ENCODE data around the gene RNF133. TPM values are rescaled to one million over a fixed set of nuclear protein-coding genes. Genes with fewer than 3 reads are reported as not detected.

RNF133 gene
- total and polyA plus RNA-seq, 2 donors from 2014 or later = 1.3 TPM; not detected in 1

- DNase-seq (no peak), FAIRE-seq (no peak)
- Histone ChIP-seq H3K9ac (ENCODE audit: low read length in 3 of 3) (no peak overlapping the region), H3K27me3 (ENCODE audit: control insufficient read depth, insufficient read depth, low read length) (no peaks in the 10 kb centered on the region), H3K36me3 (ENCODE audit: control insufficient read depth in 2 of 3, insufficient read depth in 3 of 3, low read length in 3 of 3) (no peaks in the 10 kb centered on the region), H3K4me3 (ENCODE audit: low read length in 3 of 3) (no peak overlapping the region), H3K4me1 (ENCODE audit: control insufficient read depth in 2 of 3, insufficient read depth in 2 of 3, low read depth in 1 of 3, low read length in 3 of 3) (peaks cover 0 to 6% (median 0%) of the 10 kb centered on the region in 3 donors), H3K9me3 (ENCODE audit: control insufficient read depth in 2 of 3, insufficient read depth in 1 of 3, low read length in 3 of 3) (no peaks in the 10 kb centered on the region), H3K27ac (ENCODE audit: low read depth in 2 of 2, low read length in 2 of 2) (no peak overlapping the region)
- no peak for TF ChIP-seq CTCF (IDR thresholded peaks at IDR 0.05; ENCODE audit: borderline replicate concordance, extremely low read depth, insufficient read depth)
- intact Hi-C loops (cut with DNase I) = no loop called here
These were observed 26.4 kb downstream of the RNF133 start for GRCh38 chr7:122672536-122672935.

DNA sequence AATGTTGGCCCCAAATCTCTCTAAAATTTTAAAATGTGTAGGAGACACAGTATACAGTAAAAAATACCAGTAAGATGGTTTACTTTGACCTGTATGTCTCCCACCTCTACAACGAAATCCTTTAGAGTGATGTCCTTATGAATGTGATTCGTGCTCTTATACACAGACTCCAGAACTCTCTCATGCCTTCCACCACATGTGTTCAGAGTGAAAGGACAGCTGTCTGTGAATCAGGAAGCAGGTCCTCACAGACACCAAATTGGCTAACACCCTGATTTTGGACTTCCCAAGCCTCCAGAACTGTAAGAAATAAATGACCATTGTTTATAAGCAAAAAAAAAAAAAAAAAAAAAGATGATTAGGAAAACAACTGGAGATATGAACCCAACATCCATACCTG is 35.2 kb downstream of the RNF133 start:
- Histone ChIP-seq H3K36me3 (ENCODE audit: control insufficient read depth in 2 of 3, insufficient read depth in 3 of 3, low read length in 3 of 3) (no peaks in the 10 kb centered on the region), H3K27me3 (ENCODE audit: control insufficient read depth, insufficient read depth, low read length) (no peaks in the 10 kb centered on the region), H3K4me3 (ENCODE audit: low read length in 3 of 3) (no peak overlapping the region), H3K9ac (ENCODE audit: low read length in 3 of 3) (no peak overlapping the region), H3K4me1 (ENCODE audit: control insufficient read depth in 2 of 3, insufficient read depth in 2 of 3, low read depth in 1 of 3, low read length in 3 of 3) (no peaks in the 10 kb centered on the region), H3K9me3 (ENCODE audit: control insufficient read depth in 2 of 3, insufficient read depth in 1 of 3, low read length in 3 of 3) (no peaks in the 10 kb centered on the region), H3K27ac (ENCODE audit: low read depth in 2 of 2, low read length in 2 of 2) (no peak overlapping the region)
- intact Hi-C loops (cut with DNase I) = no loop called here
- no peak for FAIRE-seq
- no peak for TF ChIP-seq CTCF (IDR thresholded peaks at IDR 0.05; ENCODE audit: borderline replicate concordance, extremely low read depth, insufficient read depth)
- DNase-seq = no peak

DNA sequence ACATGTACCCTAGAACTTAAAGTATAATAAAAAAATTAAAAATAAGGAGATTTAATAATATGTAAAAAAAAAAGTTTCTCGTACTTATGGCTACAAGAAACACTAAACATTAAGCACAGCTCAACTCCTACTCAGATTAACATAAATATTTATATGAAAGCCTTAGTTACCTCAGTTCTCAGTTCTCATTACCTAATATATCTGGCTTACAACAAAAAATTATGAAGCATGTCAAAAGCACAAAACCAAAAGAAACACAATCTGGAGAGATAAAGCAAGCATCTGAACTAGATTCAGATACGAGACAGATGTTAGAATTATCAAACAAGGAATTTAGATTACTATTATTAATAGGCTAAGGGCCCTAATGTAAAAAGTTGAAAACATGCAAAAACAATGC is 40.1 kb downstream of the RNF133 start:
- Histone ChIP-seq H3K9me3 (ENCODE audit: control insufficient read depth in 2 of 3, insufficient read depth in 1 of 3, low read length in 3 of 3) (no peaks in the 10 kb centered on the region), H3K27me3 (ENCODE audit: control insufficient read depth, insufficient read depth, low read length) (no peaks in the 10 kb centered on the region), H3K9ac (ENCODE audit: low read length in 3 of 3) (no peak overlapping the region), H3K4me1 (ENCODE audit: control insufficient read depth in 2 of 3, insufficient read depth in 2 of 3, low read depth in 1 of 3, low read length in 3 of 3) (no peaks in the 10 kb centered on the region), H3K4me3 (ENCODE audit: low read length in 3 of 3) (no peak overlapping the region), H3K27ac (ENCODE audit: low read depth in 2 of 2, low read length in 2 of 2) (no peak overlapping the region), H3K36me3 (ENCODE audit: control insufficient read depth in 2 of 3, insufficient read depth in 3 of 3, low read length in 3 of 3) (no peaks in the 10 kb centered on the region)
- intact Hi-C loops (cut with DNase I) = no loop called here
- FAIRE-seq (no peak), DNase-seq (no peak)
- no peak for TF ChIP-seq CTCF (IDR thresholded peaks at IDR 0.05; ENCODE audit: borderline replicate concordance, extremely low read depth, insufficient read depth)

GRCh38 chr7:122653685-122654084 is 45.2 kb downstream of the RNF133 start:
- intact Hi-C loops (cut with DNase I) = no loop called here
- FAIRE-seq (no peak), DNase-seq (no peak)
- no peaks in the 10 kb centered on the region for H3K4me1 ChIP-seq (ENCODE audit: control insufficient read depth in 2 of 3, insufficient read depth in 2 of 3, low read depth in 1 of 3, low read length in 3 of 3)
- H3K9ac ChIP-seq (ENCODE audit: low read length in 3 of 3) = no peak overlapping the region
- H3K36me3 ChIP-seq (ENCODE audit: control insufficient read depth in 2 of 3, insufficient read depth in 3 of 3, low read length in 3 of 3) = no peaks in the 10 kb centered on the region
- no peaks in the 10 kb centered on the region for H3K27me3 ChIP-seq (ENCODE audit: control insufficient read depth, insufficient read depth, low read length)
- no peak overlapping the region for H3K4me3 ChIP-seq (ENCODE audit: low read length in 3 of 3)
- H3K9me3 ChIP-seq (ENCODE audit: control insufficient read depth in 2 of 3, insufficient read depth in 1 of 3, low read length in 3 of 3) = no peaks in the 10 kb centered on the region
- TF ChIP-seq CTCF (IDR thresholded peaks at IDR 0.05; ENCODE audit: borderline replicate concordance, extremely low read depth, insufficient read depth) = no peak
- H3K27ac ChIP-seq (ENCODE audit: low read depth in 2 of 2, low read length in 2 of 2) = no peak overlapping the region

All from kidney (tissue), 14 donors.